NT2/D1 (cell line): Measurements from ENCODE around the gene TNFSF13B.

Experiments
- SUZ12 ChIP-seq: IDR thresholded peaks from 2 replicates; pipeline ENCODE4 v1.6.1; 2011; ENCODE audit not compliant: insufficient read length, insufficient read depth; ENCODE audit errors: extremely low read depth
- YY1 ChIP-seq: IDR thresholded peaks from 2 replicates; pipeline ENCODE4 v1.6.1; 2011; ENCODE audit not compliant: insufficient read length, insufficient read depth
- ZNF274 ChIP-seq: IDR thresholded peaks from 2 replicates; pipeline ENCODE4 v1.6.1; 2011; ENCODE audit warnings: mild to moderate bottlenecking, low read depth, low read length

- no peak for TF ChIP-seq ZNF274
- no peak for TF ChIP-seq YY1
- no peak for TF ChIP-seq SUZ12
Observed at GRCh38 chr13:108326309-108326708, 56.8 kb downstream of the TNFSF13B start.
